PFSK-1 (cell line): ENCODE results near the gene TBPL1.

Experiments
- FOXP2 ChIP-seq: optimal IDR thresholded peaks from 2 replicates; pipeline ENCODE3; 2011; ENCODE audit warnings: borderline replicate concordance, control low read depth, inconsistent platforms; ENCODE audit not compliant: insufficient read depth; ENCODE audit errors: extremely low read length, extremely low read depth
- POLR2AphosphoS5 ChIP-seq: IDR thresholded peaks from 2 replicates; pipeline ENCODE4 v1.6.1; 2012; ENCODE audit warnings: low read depth, mild to moderate bottlenecking, control low read depth, low read length, moderate library complexity
- SIN3A ChIP-seq: IDR thresholded peaks from 2 replicates; pipeline ENCODE4 v1.6.1; 2012; ENCODE audit warnings: mild to moderate bottlenecking, low read length, moderate library complexity, borderline replicate concordance; ENCODE audit not compliant: insufficient read depth
- TAF1 ChIP-seq: IDR thresholded peaks from 2 replicates; pipeline ENCODE4 v1.6.1; 2012; ENCODE audit warnings: low read length, control low read depth, borderline replicate concordance; ENCODE audit not compliant: insufficient read depth
- TF ChIP-seq, protein P1 (sequence below), 2 experiments: IDR thresholded peaks; 2 replicates each; pipeline versions ENCODE4 v1.6.1 to v1.8.0; 2011 to 2012; ENCODE audit warnings: low read depth in 2 of 2, low read length in 2 of 2, control low read depth in 1 of 2, inconsistent platforms in 1 of 2, mild to moderate bottlenecking in 1 of 2, moderate library complexity in 1 of 2; ENCODE audit not compliant: insufficient read depth in 1 of 2

TBPL1 gene

DNA sequence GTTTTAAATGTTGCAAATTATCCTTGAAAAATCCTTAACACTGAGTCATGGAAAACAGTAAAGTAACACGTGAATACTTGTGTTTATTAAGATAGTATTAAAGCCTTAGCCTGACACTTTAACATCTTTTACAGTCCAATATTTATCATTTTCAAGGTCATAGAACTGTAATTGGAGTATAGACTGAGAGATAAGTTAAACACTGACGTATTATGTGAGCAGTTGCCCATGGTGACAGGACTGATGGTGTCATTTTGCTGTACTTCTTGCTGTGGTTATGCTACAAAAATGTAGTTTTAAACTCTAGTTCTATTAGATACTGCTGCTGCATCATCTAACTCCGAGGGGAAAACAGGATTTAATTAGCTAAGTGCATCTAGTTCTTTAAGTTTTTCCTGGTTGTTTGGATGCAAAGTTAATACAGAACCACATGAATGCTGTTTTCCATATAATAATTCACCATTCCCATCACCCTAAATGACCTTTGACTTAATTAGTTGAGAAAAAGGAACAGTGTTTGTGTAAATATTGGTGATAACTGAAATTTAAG is 61.6 kb downstream of the TBPL1 start:
- TF ChIP-seq FOXP2 (no peak), TAF1 (no peak), SIN3A (no peak), POLR2AphosphoS5 (no peak)
- TF ChIP-seq, protein P1, sequence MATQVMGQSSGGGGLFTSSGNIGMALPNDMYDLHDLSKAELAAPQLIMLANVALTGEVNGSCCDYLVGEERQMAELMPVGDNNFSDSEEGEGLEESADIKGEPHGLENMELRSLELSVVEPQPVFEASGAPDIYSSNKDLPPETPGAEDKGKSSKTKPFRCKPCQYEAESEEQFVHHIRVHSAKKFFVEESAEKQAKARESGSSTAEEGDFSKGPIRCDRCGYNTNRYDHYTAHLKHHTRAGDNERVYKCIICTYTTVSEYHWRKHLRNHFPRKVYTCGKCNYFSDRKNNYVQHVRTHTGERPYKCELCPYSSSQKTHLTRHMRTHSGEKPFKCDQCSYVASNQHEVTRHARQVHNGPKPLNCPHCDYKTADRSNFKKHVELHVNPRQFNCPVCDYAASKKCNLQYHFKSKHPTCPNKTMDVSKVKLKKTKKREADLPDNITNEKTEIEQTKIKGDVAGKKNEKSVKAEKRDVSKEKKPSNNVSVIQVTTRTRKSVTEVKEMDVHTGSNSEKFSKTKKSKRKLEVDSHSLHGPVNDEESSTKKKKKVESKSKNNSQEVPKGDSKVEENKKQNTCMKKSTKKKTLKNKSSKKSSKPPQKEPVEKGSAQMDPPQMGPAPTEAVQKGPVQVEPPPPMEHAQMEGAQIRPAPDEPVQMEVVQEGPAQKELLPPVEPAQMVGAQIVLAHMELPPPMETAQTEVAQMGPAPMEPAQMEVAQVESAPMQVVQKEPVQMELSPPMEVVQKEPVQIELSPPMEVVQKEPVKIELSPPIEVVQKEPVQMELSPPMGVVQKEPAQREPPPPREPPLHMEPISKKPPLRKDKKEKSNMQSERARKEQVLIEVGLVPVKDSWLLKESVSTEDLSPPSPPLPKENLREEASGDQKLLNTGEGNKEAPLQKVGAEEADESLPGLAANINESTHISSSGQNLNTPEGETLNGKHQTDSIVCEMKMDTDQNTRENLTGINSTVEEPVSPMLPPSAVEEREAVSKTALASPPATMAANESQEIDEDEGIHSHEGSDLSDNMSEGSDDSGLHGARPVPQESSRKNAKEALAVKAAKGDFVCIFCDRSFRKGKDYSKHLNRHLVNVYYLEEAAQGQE (IDR thresholded peaks at IDR 0.05; ENCODE audit: insufficient read depth in 1 of 2, low read depth in 2 of 2, low read length in 2 of 2): no peak

DNA sequence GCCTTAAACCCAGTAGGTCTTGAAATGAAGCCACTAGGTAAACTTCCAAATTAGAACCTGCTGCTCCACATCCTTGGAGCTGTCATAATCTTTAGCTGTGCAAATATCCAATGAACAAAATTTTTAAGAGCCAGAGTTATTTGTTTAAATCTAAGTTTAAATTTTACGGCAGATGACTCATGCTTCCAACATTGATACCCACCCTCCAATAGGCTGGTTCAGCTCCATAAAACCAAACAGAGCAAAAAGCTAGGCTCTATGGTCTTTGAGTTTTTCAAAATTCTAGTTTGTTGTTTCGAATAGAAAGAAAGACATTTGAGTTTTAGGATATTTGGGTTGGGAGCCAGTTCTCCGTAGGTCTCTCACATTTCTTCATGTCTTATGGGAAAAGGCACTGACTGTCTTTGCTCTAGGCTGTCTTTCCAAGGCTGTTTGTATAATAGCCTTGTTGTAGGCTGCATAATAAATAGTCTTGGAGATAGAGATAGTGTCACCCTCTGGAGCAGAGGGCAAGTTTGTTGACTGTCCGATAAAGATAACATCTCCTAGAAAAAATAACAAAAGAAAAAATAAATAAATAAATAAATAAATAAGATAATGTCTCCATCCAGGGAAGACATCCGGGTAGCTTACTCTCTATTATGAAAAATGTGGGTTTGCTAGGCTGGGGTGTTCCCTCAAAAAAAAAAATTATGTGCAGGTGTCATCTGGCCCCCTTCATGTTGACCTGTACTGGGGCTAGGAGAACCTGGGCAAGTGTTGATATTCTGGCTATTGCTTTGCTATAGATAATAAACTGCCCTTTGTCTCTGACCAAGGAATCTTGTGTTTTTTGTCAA is 62.9 kb downstream of the TBPL1 start:
- TF ChIP-seq, protein P1 (IDR thresholded peaks at IDR 0.05; ENCODE audit: insufficient read depth in 1 of 2, low read depth in 2 of 2, low read length in 2 of 2): no peak
- TF ChIP-seq SIN3A (no peak), TAF1 (no peak), POLR2AphosphoS5 (no peak), FOXP2 (no peak)

DNA sequence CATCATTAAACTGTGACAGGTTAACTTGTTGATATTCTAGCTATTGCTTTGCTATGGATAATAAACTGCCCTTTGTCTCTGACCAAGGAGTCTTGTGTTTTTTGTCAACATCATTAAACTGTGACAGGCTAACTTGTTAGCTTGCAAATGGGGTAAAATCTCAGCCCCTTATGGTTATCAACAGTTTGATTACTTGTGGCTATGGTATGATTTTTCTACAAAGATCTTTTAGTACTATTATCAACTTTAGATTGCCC is 63.5 kb downstream of the TBPL1 start:
- TF ChIP-seq FOXP2: no peak
- TF ChIP-seq, protein P1 (IDR thresholded peaks at IDR 0.05; ENCODE audit: insufficient read depth in 1 of 2, low read depth in 2 of 2, low read length in 2 of 2): no peak
- TF ChIP-seq POLR2AphosphoS5: no peak
- TF ChIP-seq TAF1: no peak
- no peak for TF ChIP-seq SIN3A

DNA sequence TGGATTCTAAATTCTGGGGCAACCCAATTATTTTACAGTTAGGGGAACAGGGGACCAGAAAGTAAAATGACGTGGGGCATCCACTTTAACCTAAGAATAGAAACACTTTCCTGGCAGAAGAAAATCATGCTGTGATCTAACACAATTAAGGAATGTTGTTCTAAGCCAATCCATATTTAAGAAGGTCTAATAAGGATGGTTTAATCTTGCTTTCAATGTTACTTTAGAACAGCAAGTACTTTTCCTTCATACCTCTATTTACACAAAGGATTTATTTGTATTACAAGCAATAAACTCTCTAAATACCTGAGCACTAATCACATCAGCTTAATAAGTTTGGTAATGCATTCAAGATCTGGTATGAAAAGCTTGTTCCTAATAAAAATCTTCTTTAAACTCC is 67.0 kb downstream of the TBPL1 start:
- no peak for TF ChIP-seq SIN3A

DNA sequence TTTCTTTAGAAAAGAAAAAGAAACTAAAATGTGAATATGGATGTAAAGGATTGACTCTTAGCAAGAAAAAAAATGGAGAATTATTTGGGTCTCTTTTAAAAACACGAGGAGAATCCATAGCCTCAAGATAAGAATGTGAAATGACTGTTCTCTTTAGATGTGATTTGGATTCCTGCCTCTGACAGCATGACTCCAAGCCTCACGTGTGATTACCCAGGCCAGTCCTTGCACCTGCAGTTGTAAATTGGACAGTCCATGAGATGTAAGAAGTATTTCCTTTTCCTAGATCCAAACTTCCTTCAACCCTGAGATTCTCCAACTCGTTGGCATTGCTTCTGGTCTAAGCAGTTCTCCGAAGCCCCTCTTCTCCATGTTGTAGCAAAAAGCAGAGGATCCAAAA is 67.5 kb downstream of the TBPL1 start:
- TF ChIP-seq POLR2AphosphoS5 (no peak), SIN3A (no peak), TAF1 (no peak), FOXP2 (no peak)
- TF ChIP-seq, protein P1 (IDR thresholded peaks at IDR 0.05; ENCODE audit: insufficient read depth in 1 of 2, low read depth in 2 of 2, low read length in 2 of 2): no peak
